Astrocyte (in vitro differentiated cells and primary cell): Measurements from ENCODE around the gene MTUS2.

Experiments used
- EZH2 ChIP-seq: IDR thresholded peaks from 2 replicates; pipeline ENCODE4 v1.6.1; 2012; ENCODE audit warnings: mild to moderate bottlenecking, low read length, inconsistent platforms; ENCODE audit not compliant: insufficient read depth
- TF ChIP-seq, protein P1 (sequence below): IDR thresholded peaks from 2 replicates; pipeline ENCODE4 v1.5.1; 2011; ENCODE audit warnings: low read depth, mild to moderate bottlenecking, inconsistent platforms, low read length, moderate library complexity; ENCODE audit not compliant: insufficient read depth

DNA sequence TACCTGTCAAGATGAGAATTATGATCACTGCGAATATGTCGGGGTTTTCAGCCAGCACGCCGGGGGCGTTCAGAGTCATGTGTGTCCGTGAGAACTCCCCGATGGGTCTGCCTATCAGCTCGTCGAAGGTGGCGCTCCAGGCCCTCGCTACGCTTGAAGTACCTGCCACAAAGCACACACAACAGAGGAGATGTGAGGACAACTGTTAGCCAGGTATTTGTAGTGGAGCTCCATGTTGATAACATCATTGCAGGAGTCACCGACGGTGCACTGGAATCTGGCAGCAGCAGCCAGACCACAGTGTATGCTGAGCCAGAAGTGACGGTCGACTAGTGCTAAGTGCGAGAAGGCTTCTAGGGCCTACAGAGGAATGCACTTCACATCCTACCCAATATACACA, 712.7 kb downstream of the MTUS2 start:
- TF ChIP-seq, protein P1, sequence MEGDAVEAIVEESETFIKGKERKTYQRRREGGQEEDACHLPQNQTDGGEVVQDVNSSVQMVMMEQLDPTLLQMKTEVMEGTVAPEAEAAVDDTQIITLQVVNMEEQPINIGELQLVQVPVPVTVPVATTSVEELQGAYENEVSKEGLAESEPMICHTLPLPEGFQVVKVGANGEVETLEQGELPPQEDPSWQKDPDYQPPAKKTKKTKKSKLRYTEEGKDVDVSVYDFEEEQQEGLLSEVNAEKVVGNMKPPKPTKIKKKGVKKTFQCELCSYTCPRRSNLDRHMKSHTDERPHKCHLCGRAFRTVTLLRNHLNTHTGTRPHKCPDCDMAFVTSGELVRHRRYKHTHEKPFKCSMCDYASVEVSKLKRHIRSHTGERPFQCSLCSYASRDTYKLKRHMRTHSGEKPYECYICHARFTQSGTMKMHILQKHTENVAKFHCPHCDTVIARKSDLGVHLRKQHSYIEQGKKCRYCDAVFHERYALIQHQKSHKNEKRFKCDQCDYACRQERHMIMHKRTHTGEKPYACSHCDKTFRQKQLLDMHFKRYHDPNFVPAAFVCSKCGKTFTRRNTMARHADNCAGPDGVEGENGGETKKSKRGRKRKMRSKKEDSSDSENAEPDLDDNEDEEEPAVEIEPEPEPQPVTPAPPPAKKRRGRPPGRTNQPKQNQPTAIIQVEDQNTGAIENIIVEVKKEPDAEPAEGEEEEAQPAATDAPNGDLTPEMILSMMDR = no peak
- no peak for TF ChIP-seq EZH2
